Hematopoietic multipotent progenitor cell treated with erythropoietin and hydrocortisone succinate and interleukin-3 and kit ligand, for 8 days (in vitro differentiated cells): ENCODE data around the gene RAI14.

Experiments
- DNase-seq: peaks from one replicate; pipeline ENCODE4 v3.0.0-alpha.2; 2015

The RAI14 gene

DNA sequence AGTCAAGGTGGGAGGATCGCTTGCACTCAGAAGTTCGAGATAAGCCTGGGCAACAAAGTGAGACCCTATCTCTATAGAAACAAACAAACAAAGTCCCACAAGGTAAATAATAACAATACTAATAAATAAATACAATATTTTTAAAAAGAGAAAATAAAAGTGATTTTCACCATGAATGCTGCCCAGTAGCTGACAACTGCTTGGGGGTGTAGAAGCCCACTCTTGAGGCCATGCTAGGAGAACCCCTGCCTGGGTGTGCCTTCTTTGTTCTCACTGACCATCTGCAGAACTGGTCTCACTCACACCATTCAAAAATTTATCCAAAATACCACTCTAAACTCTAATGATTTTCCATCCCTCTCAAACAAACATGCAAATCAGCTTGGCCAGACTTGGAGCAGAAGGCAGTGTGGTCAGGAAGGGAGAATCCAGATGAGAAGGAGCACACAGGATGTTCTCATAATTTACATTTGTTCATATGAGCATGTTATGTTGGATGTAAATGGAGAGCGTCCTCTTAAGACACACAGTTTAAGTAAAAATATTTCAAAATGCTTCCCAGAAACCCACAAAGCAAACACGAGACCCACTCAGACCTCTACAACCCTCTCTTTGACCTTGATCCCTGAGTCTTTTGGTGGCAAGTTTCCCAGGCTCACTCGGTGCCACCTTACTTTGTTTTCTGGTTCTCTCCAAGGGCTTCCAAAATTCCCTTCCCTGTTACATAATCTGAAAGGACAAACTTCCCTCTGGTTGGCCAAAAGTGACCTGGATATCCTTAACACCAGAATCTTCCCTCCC, 7.9 kb upstream of the RAI14 start:
- DNase-seq = no peak

DNA sequence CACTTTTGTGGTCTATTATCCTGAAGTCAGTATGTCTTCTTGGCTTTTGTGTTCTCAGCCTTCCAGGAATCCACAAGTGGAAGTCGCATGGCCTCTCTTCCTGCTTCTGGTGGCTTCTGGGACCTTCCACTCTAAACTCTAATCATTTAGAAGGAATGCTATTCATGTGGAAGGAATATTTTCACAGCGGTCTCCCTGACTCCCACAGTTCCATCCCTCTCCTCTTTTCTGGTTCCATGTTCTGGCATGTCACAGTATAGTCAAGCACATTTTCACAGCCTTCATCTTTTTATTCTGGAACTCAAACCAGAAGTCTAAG, 7.3 kb upstream of the RAI14 start:
- no peak for DNase-seq

DNA sequence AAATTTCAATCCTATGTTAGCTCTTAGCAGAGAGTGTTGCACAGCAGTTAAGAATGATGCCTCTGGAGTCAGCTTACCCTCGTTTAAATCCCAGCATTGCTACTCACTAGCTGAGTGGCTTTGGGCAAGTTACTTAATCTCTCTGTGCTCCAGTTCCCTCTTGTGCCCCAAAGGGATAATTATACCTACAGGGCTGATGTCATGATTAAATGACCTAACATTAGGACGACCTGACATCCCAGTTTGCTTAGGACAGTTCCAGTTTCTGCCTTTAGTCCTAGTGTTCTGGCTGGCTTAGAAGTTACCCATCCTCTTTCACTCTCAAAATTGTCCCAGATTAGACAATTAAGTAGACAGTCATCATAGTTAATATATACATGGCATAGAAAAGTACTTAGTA, 4.3 kb upstream of the RAI14 start:
- DNase-seq = no peak

DNA sequence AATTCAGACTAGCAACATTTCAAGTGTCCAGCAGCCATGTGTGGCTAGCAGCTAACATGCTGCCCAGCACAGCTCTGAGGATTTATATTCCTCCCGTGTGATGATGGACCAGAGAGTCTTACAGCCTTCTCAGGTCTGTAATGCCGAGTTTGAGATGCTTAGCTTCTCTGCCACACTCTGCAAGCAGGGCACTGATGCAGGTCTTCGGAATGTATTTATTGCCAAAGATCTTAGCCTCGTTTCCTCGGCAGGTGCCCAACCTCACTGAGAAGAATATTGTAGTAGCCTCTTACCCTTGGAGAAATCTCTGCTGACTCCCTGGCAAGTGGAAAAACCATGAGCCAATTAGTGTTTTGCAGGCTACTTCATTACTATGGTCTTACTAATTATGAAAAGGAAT, 3.7 kb upstream of the RAI14 start:
- no peak for DNase-seq

DNA sequence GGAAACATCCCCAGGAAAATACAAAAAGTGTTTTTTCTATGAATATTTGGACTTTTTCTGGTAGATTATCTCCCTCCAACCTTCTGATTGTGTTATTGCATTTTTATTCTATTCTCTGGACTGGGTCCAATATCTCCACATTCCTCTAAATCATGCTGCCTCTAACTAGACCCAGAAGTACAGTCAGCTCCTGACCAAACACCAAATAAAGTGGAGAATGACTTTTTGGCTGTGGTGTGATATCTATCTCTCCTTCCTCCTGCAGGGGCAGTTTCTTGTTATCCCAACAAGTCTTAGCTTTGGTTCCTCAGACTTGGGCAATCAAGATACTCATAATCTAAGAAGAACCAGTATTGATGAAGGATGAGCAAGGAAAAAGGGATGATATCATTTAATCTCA, 3.2 kb upstream of the RAI14 start:
- no peak for DNase-seq

DNA sequence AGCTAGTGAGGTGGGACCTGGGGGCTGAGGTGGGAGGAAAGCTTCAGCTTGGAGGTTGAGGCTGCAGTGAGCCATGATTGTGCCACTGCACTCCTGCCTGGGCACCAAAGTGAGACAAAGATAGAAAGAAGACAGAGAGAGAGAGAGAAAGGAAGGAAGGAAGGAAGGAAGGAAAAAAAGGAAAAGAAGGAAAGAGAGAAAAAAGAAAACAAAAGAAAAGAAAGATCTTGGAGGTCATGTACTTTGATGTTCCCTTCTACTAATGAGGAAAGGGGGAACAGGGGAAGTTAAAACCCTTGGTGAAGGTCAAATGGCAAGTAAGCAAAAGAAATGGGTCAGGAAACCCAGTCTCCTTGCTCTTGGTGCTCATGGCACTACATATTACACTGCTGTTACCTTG, 2.4 kb upstream of the RAI14 start:
- no peak for DNase-seq

DNA sequence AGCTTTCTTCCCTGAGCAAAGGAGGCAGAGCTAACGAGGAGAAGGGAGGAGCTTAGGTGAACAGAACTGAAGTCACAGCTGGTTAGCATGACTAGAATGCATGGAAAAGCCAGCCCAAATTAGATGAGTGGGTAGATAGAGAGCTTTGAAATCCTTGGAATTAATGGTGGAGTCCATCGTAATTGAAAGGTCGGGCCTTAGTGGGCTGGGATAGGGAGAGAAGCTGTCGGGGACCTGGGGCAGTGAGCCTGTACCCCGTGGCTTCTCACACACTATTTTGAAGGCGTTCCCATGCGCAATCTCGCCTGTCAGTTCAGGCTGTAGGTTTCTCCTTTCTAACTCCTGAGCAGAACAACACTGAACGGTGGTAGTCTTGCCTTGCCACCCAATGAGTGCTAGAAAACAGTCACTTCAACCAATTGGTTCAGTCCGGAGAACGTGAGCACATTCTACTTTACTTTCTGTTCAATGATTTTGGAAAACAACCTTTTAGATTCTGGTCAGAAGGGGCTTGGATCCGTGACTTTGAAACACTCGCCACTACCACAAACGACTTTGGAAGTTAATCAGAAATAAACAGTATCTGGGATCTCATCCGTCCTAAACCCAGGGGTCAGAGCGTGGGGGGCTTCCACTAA, 655 bp upstream of the RAI14 start:
- DNase-seq = no peak

DNA sequence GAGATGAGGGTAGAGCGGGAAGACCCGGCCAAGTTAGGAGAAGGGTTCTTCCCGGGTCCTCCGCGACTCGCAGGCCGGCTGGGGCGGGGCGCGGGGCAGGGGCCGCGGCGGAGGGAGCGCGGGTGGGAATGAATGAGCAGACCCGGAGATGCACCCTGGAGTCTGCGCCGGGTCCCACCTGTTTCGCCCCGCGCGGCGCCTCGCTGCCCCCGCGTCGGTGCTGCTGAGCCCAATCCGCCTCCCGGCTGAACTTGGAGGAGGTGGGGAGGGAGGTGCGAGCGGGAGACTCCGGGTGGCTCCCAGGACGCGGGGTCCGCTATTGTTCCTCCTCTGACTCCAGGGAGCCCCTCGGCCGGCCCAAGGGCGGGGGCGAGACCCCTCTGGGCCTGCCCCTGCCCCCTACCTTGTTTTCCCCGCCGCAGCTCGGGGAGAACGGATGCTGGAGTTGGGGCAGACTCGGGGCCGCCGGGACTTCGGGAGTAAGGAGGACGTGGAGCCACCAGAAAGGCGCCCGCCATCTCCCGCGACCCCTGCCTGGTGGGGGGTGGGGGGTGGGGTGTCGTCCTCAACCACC, 659 bp downstream of the RAI14 start:
- no peak for DNase-seq

DNA sequence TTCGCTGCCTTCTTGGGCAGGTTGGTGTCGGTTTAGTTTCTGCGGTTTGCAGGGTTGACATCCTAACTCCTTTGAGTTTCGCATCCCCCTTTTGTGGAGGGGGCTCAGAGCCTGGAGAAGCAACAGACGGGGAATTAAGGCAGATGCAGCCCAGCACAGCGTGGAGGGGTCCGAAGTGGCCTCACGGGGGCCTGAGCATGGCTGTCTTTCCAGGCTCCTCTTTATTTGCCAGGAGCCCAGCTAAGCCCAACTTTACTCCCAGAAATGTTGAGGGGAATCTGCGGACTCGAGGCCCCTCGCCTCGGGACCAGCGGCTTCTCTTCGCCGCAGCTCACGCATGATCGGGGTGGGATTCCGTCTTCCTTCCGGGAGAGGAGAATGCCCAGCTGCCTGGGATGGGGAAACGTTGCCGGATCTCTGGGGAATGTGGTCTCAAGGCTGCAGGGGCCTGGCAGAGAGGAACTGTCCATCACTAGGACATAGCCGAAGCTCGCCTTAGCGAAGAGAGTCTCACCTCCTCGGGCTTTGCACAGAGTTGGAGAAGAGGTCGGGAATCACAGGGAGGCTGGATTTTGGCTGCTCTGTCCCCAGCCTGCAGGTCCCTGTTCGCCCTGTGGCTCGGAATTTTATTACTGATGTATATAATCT, 1.3 kb downstream of the RAI14 start:
- DNase-seq = no peak

DNA sequence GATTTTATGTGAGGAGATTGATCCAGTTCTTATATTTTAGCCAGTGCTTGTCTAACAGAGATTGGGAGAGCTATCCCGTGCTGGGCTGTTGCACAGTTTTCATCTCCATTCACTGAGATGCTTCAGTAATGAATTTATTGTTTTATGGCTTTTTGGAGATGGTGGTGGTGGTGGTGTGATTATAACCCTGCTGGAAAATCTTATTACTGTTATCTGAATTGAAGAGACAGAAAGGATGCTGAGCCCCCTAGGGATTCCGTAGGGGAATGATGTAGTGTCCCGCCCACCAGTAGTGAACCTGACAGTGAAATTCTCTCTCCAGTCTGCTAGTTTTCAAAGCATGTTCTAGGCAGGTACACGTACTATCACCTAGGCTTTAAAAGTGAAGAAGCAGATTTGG, 1.9 kb downstream of the RAI14 start:
- DNase-seq = no peak

DNA sequence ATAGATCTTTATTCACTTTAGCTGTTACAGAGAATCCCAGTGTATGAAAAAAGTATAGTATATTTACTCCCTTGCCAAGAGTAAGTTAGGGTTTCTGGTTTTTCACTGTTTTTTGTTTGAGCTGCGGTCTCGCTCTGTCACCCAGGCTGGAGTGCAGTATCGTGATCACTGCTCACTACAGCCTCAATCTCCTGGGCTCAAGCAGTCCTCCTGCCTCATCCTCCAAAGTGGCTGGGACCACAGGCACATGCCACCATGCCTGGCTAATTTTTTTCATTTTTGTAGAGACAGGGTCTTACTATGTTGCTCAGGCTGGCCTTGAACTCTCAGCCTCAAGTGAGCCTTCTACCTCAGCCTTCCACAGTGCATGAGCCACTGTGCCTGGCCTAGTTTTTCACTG, 3.0 kb downstream of the RAI14 start:
- DNase-seq = no peak

DNA sequence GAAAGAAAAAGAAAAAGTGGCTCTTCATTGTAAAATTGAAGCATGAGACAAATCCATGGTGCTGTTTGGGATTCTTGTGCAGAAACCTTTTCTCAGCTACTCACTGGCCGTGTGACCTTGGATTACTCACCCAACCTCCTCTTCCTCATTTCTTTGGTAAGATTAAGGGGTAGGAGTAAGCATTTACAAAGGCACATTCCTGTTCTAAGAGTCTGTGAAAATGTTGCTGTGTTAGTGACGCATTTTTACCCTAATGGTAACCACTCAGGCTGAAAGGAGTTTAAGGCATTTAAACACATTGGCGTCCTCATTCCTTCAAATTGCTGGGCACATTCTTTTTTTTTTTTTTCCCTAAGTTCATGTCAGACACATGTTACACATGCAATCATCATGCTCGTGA, 4.3 kb downstream of the RAI14 start:
- no peak for DNase-seq

DNA sequence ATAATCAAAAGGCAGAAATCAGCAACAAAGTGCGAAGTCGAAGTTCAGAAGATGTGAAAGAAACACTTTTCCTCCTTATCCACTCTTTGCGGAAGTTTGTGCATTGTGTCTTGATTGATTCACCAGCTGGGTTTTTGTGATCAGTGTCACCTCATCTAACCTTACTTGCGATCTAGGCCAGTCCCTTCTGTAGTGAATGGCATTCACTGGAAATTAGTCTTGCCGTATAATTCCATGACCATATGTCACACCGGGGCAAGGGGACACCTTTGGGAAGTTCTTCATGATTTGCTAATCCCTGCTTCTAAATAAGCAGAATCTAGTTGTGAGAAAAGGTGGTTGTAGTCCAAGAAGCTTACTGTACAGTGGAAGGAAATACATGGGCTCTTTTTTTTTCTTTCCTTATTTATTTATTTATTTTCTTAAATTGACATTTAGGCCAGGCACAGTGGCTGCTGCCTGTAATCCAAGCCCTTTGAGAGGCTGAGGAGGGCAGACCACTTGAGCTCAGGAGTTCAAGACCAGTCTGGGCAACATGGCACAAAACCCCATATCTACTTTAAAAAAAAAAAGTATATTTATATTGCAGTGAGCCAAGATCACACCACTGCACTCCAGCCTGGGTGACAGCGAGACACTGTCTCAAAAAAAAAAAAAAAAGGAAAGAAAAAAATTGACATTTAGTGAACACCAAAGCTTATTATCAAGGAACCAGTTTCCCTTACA, 7.8 kb downstream of the RAI14 start:
- DNase-seq = no peak

DNA sequence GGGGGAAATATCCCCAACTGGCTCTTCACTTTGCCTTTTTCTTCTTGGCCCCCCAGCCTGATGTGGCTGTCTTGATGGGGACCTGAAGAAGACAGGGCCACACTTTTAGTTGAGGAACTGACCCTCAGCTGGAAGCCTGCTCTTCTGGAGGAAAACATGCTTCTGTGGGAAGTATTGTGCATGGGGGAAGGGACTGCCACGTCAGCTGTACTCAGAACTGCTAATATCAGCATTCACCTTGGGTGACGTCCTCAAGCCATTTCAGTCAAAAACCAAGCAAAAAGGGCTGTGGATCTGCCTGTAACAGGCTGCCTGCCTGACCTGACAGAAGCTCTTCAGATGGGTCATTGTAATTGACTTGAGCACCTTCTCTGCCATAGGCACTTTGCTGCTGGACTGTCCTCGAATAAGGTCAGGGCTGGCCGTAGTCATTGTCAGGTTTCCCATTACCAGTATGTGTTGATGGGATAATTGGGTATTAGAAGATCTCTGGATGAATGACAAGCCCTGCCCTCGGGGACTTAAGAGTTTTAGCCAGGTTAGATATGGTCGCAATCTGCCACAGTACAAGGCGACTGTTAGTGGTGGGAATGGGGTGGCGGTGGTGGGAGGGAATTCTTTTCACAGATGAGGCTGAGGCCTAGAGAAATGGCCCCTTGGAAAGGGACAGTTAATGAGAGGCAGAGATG, 10.4 kb downstream of the RAI14 start:
- DNase-seq = no peak

DNA sequence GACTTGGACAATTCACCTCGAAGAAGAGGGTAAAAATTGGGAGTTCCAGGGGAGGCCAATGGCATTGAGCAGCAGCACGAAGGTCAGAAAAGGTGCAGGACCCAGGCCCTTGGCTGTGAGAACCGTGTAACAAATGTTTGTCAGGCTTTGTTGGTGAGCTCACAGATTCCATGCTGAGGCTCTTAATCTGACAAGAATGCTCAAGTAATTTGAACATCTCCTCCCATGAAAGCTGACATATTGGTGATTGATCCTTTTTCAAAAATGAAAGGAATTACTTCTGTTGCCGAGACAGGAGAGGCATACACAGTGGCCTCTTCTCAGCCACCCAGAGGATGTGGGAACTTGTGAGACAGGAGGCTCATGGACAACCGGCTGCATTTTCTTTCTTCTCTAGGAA, 11.6 kb downstream of the RAI14 start:
- no peak for DNase-seq

DNA sequence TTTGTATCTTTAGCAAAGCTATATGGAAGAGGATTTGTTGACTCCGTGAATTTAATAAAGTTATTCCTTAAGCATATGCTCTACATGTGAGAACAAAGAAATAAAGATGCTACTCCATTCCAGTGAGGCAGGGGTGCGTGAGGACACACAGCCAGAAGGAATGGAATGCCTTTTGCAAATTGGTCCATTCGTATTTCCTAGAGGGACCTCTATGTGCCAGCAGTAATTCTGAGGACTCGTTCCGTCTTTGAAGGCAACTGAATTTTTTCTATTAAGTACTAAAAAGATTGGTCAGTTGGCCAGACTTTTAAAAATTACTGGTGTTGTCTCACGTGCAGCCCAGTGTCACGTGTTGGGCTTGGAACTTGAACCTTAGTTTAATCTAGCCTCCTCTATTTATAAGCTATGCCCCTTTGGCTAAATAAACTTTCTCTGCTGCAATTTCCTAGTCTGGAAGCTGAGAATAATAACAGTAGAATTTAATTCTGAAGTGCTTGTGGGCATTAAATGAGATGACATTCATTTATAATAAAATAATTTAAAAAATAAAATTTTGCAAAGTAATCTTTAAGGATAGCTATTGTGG, 13.9 kb downstream of the RAI14 start:
- no peak for DNase-seq

DNA sequence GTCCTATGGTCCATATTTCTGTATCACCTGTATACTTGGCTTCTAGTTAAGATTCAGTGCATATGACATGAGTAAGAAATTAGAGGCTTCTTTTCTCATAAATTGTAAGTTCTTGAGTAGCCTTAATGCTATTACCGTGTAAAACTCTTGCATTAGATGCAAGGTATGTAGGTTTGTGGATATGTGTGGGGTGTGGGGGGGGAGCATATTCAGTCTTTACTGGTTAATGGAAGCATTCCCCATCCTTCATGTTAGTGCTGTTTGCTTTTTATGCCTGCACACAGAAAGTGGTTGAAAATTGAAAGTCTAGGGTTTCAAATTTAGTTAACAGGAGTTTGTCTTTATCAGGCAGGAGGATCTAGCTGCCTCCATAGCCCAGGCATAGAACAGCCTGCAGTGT, 16.1 kb downstream of the RAI14 start:
- no peak for DNase-seq

DNA sequence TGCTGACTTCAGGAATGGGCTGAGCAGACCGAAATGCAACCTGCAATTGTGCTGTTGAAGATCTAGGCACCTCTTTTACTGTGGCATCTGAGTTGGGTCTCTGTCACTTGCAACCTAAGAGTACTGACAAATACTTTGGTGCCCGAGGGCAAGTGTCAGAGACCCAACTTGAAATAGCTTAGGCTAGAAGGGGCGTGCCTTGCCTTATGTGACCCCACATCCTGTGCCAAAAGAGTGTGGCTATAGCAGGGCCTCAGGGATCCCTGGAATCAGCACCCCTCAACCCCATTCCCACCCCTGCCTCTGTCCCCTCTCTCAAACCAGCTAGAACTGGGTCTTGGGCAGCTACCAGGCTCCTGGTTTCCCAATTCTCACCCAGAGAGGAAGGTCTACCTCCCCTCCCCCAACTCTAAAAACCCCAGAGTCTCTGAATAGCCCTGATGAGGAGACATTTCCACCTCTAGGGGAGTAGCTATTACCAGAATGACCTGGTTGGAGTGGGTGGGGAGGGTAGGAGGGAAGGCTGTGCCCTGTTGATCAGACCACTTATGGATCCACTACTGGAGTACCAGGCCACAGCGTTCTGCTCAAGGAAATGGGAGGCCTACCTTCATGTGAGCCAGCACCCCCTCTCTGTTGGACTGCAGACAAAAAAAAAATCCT, 17.5 kb downstream of the RAI14 start:
- DNase-seq = no peak

DNA sequence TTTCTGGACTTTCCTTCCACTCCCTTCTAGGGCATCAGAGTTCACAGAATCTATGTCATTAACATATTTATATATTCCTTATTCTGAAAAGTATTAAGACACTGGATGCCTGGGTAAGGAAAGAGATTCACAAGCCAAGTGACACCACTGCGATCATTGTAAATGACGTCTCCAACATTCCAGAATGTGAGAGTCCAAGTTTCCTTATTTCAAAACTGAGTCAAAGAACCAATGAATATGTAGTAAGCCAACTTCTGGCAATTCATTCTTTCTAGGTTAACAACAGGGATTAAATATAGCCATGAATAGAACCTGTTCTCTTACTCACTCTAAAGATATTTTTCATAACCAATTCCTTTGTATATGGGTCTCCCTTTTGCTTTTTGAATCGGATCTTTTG, 18.1 kb downstream of the RAI14 start:
- DNase-seq = no peak

DNA sequence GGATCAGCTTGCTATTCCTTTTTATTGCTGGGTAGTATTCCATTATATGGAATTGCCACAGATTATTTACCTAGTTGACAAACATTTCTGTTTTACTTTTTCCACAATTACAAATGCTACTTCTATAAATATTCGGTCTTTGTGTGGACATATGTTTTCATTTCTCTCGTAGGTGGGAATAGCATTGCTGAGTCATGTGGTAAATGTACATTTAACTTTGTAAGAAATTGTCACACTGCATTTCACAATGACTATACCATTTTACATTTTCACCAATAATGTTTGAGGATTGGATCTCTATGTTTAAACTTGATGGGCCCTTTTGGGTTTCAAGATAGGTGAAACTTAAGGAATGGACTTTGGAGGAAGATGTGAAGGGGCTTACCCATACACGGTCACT, 19.7 kb downstream of the RAI14 start:
- no peak for DNase-seq

DNA sequence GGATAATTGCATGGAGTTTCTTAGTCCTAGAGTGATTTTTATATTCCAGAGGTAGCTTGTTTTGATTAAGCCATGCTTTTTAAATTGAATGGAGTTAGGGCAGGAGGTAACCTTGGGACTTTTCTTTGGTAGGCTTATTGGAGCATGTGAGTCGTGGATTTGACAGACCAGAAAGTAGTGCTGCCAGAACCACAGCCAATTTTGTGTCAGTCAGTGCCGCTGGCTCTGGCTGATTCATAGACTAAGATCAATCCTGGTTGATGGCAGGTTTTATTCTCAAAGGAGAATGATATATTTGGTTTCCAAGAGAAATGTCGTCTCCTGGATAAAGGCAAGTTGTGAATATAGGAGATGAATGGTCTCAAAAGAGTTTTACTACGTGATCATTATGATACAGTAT, 20.3 kb downstream of the RAI14 start:
- no peak for DNase-seq

DNA sequence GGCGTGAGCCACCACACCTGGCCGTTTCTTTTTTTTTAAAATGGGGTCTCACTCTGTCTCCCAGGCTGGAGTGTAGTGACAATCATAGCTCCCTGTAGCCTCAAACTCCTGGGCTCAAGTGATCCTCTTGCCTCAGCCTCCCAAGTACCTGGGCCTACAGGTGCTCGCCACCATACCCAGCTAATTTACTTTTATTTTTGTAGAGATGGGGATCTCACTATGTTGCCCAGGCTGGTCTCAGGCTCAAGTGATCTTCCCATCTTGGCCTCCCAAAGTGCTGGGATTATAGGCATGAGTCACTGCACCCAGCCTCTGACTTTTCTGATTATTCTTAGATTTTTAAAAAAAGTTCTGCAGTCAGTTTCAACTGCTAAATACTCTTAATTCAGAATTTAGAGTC, 21.3 kb downstream of the RAI14 start:
- DNase-seq = no peak
